MM.1S (cell line): ENCODE data around the gene OR2M5.

ENCODE experiments used
- DNase-seq: peaks from one replicate; pipeline ENCODE4 v3.0.0-alpha.2; 2015
- H2AFZ ChIP-seq: fragments of 300-600 bp; sonication (generic); 2 replicates; pipeline ENCODE4 v1.6.0; 2016; ENCODE audit warnings: antibody characterized with exemption, low read length
- H3F3A ChIP-seq: fragments of 300-600 bp; sonication (generic); 2 replicates; pipeline ENCODE4 v1.6.1; 2016; ENCODE audit warnings: mild to moderate bottlenecking, antibody characterized with exemption, low read length, moderate library complexity, mixed read lengths; ENCODE audit not compliant: insufficient read depth
- H3K27ac ChIP-seq: fragments of 300-600 bp; sonication (generic); 2 replicates; pipeline ENCODE4 v1.5.1; 2016; ENCODE audit warnings: mild to moderate bottlenecking, low read length
- H3K27me3 ChIP-seq: fragments of 300-600 bp; sonication (generic); replicated peaks from 2 replicates; pipeline ENCODE4 v1.6.0; 2016; ENCODE audit warnings: low read length; ENCODE audit not compliant: insufficient read depth
- H3K36me3 ChIP-seq: fragments of 300-600 bp; sonication (generic); replicated peaks from 2 replicates; pipeline ENCODE4 v1.6.1; 2016; ENCODE audit warnings: mild to moderate bottlenecking, low read length, mixed read lengths; ENCODE audit not compliant: insufficient read depth
- H3K4me1 ChIP-seq: fragments of 300-600 bp; sonication (generic); 2 replicates; pipeline ENCODE4 v1.6.1; 2016; ENCODE audit warnings: low read length, mixed read lengths
- H3K4me2 ChIP-seq: fragments of 300-600 bp; sonication (generic); 2 replicates; pipeline ENCODE4 v1.6.0; 2016; ENCODE audit warnings: low read depth, low read length
- H3K4me3 ChIP-seq: fragments of 300-600 bp; sonication (generic); 2 replicates; pipeline ENCODE4 v1.5.1; 2016; ENCODE audit warnings: low read length, mixed read lengths
- H3K79me2 ChIP-seq: fragments of 300-600 bp; sonication (generic); 2 replicates; pipeline ENCODE4 v1.6.1; 2016; ENCODE audit warnings: mixed run types, low read length, mixed read lengths
- H3K9ac ChIP-seq: fragments of 300-600 bp; sonication (generic); 2 replicates; pipeline ENCODE4 v1.6.1; 2016; ENCODE audit warnings: low read length, mixed read lengths
- H3K9me2 ChIP-seq: fragments of 300-600 bp; sonication (generic); replicated peaks from 2 replicates; pipeline ENCODE4 v1.6.1; 2016; ENCODE audit warnings: mild to moderate bottlenecking, low read length, mixed read lengths; ENCODE audit not compliant: insufficient read depth
- H3K9me3 ChIP-seq: fragments of 300-600 bp; sonication (generic); replicated peaks from 2 replicates; pipeline ENCODE4 v1.6.1; 2016; ENCODE audit warnings: mild to moderate bottlenecking, low read length, mixed read lengths; ENCODE audit not compliant: insufficient read depth
- H4K20me1 ChIP-seq: fragments of 300-600 bp; sonication (generic); 2 replicates; pipeline ENCODE4 v1.6.1; 2016; ENCODE audit warnings: mild to moderate bottlenecking, low read length, moderate library complexity, mixed read lengths; ENCODE audit not compliant: insufficient read depth
- CTCF ChIP-seq: fragments of 300-600 bp; sonication (generic); IDR thresholded peaks from 2 replicates; pipeline ENCODE4 v1.5.1; 2016; ENCODE audit warnings: antibody characterized with exemption, low read length, mixed read lengths
- EZH2 ChIP-seq: fragments of 300-600 bp; sonication (generic); optimal IDR thresholded peaks from 2 replicates; pipeline ENCODE3; 2017; ENCODE audit warnings: low read depth, mild to moderate bottlenecking, antibody characterized with exemption, low read length, mixed read lengths
- EZH2phosphoT487 ChIP-seq: fragments of 300-600 bp; sonication (generic); IDR thresholded peaks from 2 replicates; pipeline ENCODE4 v1.6.1; 2018; ENCODE audit warnings: antibody characterized with exemption, low read length

The OR2M5 gene

GRCh38 chr1:248152056-248152827 is 7.3 kb downstream of the OR2M5 start:
- peaks cover 4% of the 10 kb centered on the region; the same call in 1 of the 2 replicates for H3F3A ChIP-seq
- H3K9me2 ChIP-seq: no peaks in the 10 kb centered on the region
- no peaks in the 10 kb centered on the region for H3K36me3 ChIP-seq
- H3K9me3 ChIP-seq: no peaks in the 10 kb centered on the region
- H4K20me1 ChIP-seq: no peaks in the 10 kb centered on the region
- peaks cover 8% of the 10 kb centered on the region for H3K4me1 ChIP-seq
- H3K27me3 ChIP-seq: no peaks in the 10 kb centered on the region
- no peak overlapping the region for H3K27ac ChIP-seq
- H3K9ac ChIP-seq: no peak overlapping the region
- no peak overlapping the region for H2AFZ ChIP-seq
- no peak for DNase-seq
- no peak for TF ChIP-seq EZH2
- TF ChIP-seq EZH2phosphoT487: no peak
- H3K4me2 ChIP-seq: no peak overlapping the region
- no peaks in the 10 kb centered on the region for H3K79me2 ChIP-seq
- H3K4me3 ChIP-seq: no peak overlapping the region

GRCh38 chr1:248155927-248156326 is 11.0 kb downstream of the OR2M5 start:
- TF ChIP-seq CTCF: no peak
- TF ChIP-seq EZH2: no peak
- TF ChIP-seq EZH2phosphoT487: no peak
- Histone ChIP-seq H2AFZ (no peak overlapping the region), H4K20me1 (no peaks in the 10 kb centered on the region), H3K9me3 (no peaks in the 10 kb centered on the region), H3K9me2 (no peaks in the 10 kb centered on the region), H3K79me2 (no peaks in the 10 kb centered on the region), H3F3A (no peaks in the 10 kb centered on the region), H3K4me2 (no peak overlapping the region), H3K4me1 (no peaks in the 10 kb centered on the region), H3K27me3 (no peaks in the 10 kb centered on the region), H3K4me3 (no peak overlapping the region), H3K36me3 (no peaks in the 10 kb centered on the region), H3K27ac (no peak overlapping the region), H3K9ac (no peak overlapping the region)
- peak; percentile 49 for DNase-seq

GRCh38 chr1:248158758-248159157 is 13.8 kb downstream of the OR2M5 start:
- Histone ChIP-seq H3K36me3 (no peaks in the 10 kb centered on the region), H3K9me3 (no peaks in the 10 kb centered on the region), H3K4me3 (no peak overlapping the region), H3F3A (no peaks in the 10 kb centered on the region), H3K4me2 (no peak overlapping the region), H3K27ac (no peak overlapping the region), H3K79me2 (no peaks in the 10 kb centered on the region), H3K27me3 (no peaks in the 10 kb centered on the region), H4K20me1 (no peaks in the 10 kb centered on the region), H3K4me1 (no peaks in the 10 kb centered on the region), H3K9ac (no peak overlapping the region), H2AFZ (no peak overlapping the region), H3K9me2 (no peaks in the 10 kb centered on the region)
- no peak for TF ChIP-seq CTCF
- no peak for TF ChIP-seq EZH2phosphoT487
- no peak for TF ChIP-seq EZH2
- no peak for DNase-seq

- no peaks in the 10 kb centered on the region for H4K20me1 ChIP-seq
- H3K36me3 ChIP-seq: no peaks in the 10 kb centered on the region
- H3K27me3 ChIP-seq: no peaks in the 10 kb centered on the region
- H3F3A ChIP-seq: no peaks in the 10 kb centered on the region
- no peak overlapping the region for H3K27ac ChIP-seq
- no peak overlapping the region for H3K9ac ChIP-seq
- no peak for DNase-seq
- H3K9me3 ChIP-seq: no peaks in the 10 kb centered on the region
- no peak overlapping the region for H3K4me2 ChIP-seq
- H3K4me1 ChIP-seq: no peaks in the 10 kb centered on the region
- no peaks in the 10 kb centered on the region for H3K9me2 ChIP-seq
- H3K4me3 ChIP-seq: no peak overlapping the region
- TF ChIP-seq EZH2phosphoT487 (no peak), CTCF (no peak), EZH2 (no peak)
- no peak overlapping the region for H2AFZ ChIP-seq
- no peaks in the 10 kb centered on the region for H3K79me2 ChIP-seq
These were observed 19.1 kb downstream of the OR2M5 start for GRCh38 chr1:248164031-248164430.
